Activated gamma-delta T cell (primary cell): ENCODE measurements around the gene TPD52L2.

ENCODE experiments used
- DNase-seq: peaks from one replicate; lab custom pipeline; 2025; lab: John Stamatoyannopoulos, UW
- total RNA-seq, 2 donors: gene quantifications; one replicate each; lab custom pipeline; 2026; lab: John Stamatoyannopoulos, UW

Gene TPD52L2
- total RNA-seq, result 35.6 to 36.8 reads per million in 2 donors

DNA sequence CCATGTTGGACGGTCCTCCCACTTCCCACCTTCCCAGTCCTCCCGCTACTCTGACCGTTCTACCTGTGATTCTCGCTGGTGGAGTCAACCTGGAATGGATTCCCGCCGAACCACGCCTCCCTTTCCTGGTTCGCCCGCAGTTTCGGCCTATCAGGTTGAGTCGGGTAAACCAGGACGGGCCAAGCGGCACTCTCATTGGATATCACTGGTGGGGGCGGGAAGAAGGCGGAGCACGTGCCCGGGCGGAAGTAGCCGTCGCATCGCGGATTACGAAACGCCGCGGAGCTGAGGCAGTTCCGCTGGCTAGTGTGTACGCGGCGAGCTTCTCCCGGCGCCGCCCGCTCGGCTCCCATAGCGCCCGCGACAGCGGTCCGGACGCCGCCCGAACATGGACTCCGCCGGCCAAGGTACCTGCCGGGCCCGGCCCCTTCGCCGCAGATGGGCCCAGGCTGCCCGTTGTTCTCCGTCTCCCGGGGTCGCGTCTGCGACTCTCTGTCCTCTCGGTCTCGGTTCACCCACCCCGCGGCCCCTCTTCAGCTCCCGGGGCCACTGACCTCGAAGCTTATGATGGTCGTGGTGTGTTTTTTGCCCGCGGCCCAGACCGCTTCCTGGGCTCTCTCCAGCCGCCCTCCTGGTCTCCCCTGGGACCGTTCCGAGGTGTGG, at the start of gene TPD52L2:
Gene TPD52L2 (plus strand): TSS at position 293 of the 663 bp plus-strand sequence. CDS start 96 bp downstream, at position 389.
- DNase-seq, result peak; percentile 84

DNA sequence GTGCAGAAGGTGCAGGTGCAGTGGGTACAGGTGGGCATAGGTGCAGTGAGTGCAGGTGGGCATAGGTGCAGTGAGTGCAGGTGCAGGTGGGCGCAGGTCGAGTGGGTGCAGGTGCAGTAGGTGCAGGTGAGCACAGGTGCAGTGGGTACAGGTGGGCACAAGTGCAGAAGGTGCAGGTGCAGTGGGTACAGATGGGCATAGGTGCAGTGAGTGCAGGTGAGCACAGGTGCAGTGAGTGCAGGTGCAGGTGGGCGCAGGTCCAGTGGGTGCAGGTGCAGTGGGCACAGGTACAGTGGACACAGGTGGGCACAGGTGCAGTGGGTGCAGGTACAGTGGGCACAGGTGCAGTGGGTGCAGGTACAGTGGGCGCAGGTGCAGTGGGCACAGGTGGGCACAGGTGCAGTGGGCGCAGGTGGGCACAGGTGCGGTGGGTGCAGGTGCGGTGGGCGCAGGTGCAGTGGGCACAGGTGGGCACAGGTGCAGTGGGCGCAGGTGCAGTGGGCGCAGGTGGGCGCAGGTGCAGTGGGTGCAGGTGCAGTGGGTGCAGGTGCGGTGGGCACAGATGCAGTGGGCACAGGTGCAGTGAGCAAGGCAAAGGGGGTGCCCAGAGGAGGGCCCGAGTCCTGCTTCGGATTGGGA, 49.3 kb upstream of the TPD52L2 start:
- no peak for DNase-seq

DNA sequence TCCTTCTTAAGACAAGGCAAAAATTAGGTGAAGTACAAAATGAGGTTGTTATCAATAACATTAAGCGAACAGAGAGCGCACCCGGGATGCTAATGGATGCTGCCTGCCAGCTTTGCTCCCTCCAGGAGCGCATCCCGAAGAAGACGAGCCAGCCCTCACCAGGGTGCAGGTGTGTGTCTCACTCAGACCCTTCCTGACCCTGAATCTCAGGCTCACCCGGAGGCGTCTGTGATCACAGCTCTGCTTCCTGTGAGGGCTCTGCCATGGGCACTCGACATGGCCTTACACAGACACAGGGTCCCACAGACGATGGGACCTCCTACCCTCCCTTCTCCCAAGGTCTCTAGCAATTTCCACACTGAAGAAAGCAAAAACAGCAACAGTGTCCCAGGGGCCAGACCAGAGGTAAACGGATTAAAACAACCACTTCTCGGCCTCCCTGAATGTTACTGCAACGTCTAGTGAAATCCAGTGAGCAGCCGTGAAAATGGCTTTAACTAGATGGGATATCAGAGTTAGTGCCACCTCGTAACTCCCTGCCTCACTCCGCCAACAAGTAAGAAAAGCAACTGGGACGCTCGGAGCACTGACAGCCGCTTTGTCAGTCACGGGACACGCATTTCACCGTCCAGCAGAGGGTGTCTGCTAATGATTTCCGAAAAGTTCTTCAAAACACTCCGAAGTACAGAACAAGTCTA, 45.7 kb upstream of the TPD52L2 start:
- DNase-seq, result no peak

DNA sequence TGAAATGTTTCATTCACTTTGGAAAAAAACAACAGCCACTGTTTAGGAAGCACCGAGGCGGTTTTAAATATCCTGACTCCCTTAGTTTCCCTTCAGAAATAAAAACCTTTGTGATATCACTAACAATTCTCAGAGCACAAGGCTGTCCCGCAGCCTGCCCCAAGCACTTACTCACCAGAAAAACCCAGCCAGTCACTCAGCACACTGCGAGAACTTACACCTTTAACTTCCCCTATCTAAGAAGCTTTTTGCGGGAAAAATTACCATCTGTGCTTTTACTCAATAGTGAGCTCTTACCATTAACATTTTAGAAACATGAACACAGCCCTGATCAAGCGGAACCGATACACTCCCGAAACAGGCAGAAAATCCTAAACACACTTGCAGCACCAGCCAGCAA, 43.3 kb upstream of the TPD52L2 start:
- no peak for DNase-seq

DNA sequence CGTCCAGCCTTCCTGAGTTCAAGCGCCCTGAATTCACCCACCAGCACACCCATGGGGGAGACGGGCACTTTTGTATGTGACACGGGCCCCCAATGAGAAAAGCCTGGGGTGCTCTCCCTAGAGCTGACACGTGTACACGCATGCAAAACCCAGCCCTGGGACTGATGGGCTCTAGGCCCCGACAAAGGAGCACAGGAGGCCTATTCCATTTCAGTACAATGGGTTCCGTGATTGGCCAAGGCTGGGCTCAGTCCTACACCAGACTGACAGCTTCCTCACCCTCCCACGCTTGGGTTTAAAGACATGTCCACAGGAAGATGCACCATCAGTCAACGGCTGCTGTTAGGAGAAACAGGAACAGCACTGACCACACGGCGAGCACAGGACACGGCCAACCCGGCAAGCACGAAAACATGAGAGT, 42.8 kb upstream of the TPD52L2 start:
- no peak for DNase-seq

DNA sequence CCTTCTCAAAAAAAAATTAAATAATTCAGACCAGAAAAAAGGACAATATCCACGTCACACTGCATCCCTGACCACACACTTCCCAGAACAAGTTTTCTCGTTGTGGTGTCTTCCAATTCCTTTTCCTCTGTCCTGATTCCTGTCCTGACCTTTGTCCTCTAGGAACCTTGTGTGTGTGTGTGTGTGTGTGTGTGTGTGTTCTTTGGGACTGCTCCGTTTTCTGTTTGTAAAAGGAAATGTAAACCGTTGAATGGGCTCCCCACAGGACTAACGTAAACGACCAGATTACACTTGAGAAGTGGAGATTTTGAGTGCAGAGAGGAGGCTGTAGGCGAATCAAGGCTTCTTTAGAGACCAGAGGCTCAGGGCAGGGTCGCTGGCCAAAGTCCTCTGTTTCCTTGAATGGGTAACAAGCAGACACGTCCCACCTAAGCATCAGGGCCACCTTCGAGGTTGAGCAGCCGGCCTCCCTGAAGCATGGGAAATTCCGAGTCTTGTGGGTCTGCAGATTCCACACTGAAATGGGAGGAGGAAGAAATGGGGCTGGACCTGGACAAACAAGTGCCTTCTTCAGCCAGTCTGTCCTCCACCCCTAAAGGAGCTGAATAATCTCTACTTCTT, 41.3 kb upstream of the TPD52L2 start:
- no peak for DNase-seq

DNA sequence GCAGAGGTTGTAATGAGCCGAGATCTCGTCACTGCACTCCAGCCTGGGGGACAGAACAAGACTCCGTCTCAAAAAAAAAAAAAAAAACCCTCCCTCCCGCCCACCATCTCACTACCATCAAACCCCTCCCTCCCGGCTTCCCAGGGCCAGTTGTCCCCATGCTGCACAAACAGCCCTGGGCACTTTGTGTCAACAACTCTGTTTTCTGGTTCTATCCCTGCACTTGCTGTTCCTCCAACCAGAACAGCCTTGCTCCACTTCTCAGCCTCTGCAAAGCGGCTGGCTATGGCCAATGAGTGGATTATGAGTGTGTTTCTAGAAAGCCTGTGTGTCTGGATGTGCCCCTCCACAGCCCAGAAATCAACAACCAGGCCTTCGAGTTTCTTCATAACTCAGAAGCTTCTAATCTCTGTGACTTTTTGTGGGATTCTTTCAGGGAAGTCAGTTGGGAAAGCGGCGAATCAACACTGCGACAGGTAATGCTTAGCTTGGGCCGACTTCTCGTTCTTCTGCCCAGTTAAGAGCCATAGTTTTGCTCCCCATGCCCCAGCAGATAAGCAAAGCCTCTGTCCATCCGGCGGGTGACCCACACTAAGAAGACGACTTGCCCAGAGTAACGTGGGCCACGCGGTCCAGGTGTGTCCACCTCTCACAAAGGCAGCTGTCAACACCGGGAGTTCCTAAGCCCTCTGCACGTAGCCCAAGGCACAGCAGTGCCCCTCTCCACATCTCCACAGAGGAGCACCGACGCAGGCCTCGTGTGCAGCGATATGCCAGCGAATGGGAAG, 39.5 kb upstream of the TPD52L2 start:
- DNase-seq, result no peak

DNA sequence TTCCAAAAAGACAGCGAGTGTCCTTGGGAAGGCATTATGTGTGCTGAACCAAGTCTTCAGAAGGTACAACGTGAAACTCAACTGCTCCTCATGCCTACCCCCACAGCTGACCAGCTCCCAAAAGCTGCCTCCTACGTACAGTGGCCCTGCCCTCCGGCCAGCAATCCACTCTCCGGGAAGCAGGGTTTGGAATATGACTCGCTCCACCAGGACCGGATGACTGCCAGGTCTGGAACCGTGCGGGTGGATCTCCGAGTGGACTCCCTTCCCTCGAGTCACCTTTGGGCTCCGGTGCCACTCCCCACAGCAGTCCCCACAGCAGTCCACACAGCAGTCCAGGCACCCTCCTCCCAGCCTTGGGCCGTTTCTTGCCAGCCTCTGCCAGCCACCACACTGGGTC, 38.3 kb upstream of the TPD52L2 start:
- no peak for DNase-seq

DNA sequence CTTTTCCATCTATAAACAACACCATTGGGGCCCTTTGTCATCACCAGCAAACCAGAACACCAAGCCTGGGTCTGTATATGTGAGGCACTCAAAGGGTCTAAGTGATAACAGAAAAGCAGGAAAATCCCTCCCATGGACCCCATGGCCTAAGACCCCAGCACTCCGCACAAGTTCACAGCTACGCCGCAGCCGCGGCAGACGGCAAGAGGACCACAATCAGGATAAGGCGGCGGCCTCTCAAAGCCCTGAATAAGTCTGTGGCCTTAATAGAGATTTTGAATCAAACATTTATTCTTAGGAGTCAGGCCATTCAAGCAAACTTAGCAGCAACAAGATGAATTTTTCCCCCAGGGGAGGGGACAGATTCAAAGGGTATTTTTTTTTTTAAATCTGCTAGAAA, 36.9 kb upstream of the TPD52L2 start:
- no peak for DNase-seq

DNA sequence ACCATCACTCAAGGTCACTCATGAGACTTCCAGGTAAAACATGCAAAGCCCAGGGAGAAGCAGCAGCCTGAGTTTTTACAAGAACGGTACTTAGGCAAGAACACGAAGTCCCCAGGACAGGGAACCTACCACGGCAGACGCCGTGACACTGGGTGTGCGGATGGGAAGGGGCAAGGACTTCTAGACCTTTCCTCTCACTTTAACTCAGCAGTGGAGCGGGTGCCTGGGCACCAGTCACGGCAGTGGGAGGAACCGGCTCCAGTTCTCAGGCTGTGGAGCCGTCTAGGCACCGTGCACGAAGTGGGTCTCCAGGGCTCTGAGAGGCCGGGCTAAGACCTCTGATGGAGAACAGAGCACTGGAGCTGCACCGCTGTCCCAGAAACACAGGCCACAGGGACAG, 36.5 kb upstream of the TPD52L2 start:
- DNase-seq, result no peak

DNA sequence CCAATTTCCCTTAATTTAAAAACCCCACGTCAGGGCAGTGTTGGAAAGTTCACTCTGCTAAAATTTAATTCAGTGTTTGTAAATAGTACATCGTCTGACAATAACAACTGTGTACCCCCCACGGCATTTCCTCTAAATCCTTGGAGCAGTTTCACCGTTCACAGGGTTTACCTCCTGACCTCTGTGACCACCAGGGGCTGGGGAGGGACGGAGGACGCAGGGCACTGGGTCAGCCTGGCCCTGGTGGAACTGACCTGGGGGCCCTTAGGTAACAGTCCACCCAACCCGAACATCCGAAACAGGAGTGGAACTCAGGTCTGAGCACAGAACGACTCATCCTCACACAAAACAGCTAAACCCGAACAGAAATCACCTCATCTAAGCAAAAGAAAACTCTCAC, 36.1 kb upstream of the TPD52L2 start:
- DNase-seq, result no peak

DNA sequence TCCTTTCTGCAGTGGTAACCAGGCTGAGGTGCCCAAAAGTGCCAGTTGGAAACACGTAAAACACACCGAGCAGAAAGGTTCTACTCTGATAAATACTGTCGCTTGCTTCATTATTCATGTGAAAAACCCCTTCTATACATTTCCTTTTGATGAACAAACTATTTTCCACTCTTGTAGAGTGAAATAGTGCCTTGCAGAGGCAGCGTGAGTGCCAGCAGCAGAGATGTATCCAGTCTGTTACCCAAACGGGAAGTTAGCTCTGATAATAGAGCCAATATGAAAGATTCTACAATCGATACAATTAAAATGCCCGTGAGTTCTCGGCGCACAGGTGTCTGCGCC, 35.5 kb upstream of the TPD52L2 start:
- no peak for DNase-seq

DNA sequence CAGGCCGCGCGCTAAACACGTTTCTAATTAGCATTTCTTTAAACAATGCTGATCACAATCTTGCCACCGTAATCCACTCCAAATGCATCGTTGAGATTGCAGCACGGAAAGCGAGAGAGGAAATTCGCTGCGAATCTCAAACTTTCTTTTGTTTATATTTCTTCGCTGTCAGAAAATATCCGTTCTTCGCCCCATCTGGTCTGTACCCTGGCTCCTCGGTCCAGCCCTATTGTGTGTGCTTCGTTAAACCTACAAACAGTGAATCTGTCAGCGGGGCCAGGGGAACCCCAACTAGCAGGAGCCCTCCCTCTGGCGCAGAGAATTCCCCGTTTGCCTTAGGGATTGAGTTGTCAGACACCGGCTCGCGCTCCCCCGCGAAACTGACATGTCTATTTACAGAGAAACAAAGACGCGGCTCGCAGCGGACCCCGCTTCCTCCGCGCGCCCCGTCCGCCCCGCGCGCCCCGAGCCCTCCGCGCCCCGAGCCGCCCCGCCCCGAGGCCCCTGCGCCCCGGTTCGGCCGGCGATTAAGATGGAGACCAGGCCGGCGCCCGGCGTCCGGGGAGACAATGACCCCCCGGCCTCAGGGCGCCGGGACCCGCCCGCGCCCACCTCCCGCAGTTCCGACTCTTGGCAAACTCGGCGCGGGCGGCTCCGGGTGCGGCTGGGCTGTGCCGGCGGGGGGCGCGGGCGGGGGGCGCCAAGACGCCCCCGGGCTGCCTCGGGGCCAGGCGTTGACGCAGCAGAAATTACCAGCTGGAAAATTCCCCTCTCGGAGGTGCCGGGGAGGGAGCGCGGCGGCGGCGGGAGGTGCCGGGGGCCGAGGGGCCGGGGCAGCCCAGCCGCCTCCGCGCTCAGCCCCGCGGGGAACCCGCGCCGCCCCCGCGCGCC, 34.9 kb upstream of the TPD52L2 start:
- DNase-seq, result no peak

DNA sequence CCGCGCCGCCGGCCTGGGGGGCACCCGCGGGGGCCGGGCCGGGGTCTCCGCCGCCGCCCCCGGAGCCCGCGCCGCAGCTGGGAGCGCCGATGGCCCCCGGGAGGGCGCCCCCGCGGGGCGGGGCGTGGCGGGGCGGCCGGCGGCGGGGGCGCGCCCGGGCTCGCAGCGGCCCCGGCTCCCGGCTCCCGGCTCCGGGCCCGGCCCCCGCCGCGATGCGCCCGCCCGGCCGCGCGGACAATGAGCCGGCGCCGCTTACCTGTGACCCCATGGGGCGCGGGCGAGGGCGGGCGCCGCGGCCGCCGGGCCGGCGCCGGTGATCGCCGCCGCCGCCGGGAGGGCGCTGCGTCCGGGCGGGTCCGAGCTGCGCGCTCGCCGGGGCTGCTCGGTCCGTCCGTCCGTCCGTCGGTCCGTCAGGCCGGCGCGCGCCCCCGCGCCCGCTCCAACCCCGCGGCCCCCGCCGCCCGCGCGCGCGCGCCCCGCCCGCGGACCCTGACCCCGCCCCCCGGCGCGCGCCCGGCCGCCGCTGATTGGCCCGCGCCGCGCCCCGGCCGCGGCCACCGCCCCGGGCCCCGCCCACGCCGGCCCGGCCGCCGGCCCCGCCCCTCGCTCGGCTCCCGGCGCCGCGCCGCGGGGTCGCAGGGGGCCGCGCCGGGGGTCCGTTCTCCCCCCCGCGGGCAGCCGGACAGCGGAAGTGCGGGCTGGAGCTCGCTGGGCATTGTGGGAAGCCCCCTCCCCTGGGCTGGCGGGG, 34.1 kb upstream of the TPD52L2 start, which contains the start of gene ZBTB46:
Gene ZBTB46 (minus strand): TSS at position 424 of the 748 bp plus-strand sequence. CDS start 40,507 bp downstream, outside the sequence.
- DNase-seq, result no peak

DNA sequence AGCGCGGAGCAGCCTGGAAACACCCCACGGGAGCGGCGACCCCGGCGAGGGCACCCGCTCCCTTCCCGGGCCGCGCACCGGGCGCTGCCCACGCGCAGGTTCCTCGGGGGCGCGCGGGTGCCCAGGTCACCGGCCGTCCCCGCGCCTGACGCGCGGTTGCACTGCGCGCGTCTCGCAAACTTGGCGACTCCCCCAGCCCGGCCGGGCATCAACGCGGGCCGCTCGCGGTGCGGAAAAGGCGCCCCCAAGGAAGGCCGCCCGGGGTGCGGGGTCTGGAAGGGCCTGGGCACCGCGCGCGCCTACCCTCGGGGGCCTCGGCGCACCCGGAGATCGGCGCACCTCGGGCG, 33.5 kb upstream of the TPD52L2 start:
- DNase-seq, result no peak

DNA sequence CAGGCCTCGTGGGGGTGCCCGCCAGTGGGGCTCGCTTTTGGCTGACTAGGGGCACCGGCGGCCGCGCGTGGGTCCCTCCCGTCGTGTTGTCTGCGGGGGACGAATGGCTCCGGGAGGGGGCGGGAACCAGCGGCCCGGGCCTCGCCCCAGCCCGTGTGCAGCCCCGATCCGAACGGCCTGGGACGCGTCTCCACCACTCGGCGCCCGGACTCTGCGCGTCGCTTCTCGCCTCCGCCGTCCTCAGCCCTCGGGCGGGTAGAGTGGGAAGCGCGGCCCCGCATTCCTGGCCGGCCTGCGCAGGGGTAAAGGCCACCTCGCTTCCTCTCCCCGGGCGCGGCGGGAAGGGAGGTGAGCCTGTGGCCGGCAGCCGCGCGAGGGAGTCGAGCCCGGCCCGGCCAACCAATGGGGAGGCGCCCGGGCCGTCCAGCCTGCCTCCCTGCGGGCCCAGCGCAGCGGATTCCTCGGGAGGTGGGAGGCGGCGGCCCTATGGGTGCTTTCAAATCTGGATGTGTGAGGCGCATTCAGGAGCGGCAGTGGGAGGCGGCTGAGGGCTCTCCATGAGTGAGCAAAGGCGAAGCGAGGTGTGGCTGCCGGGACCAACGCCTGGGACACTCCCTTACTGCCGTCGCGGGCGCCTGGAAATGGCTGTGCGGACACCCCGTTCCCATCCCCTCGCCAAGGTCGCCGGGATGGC, 32.9 kb upstream of the TPD52L2 start:
- DNase-seq, result no peak

DNA sequence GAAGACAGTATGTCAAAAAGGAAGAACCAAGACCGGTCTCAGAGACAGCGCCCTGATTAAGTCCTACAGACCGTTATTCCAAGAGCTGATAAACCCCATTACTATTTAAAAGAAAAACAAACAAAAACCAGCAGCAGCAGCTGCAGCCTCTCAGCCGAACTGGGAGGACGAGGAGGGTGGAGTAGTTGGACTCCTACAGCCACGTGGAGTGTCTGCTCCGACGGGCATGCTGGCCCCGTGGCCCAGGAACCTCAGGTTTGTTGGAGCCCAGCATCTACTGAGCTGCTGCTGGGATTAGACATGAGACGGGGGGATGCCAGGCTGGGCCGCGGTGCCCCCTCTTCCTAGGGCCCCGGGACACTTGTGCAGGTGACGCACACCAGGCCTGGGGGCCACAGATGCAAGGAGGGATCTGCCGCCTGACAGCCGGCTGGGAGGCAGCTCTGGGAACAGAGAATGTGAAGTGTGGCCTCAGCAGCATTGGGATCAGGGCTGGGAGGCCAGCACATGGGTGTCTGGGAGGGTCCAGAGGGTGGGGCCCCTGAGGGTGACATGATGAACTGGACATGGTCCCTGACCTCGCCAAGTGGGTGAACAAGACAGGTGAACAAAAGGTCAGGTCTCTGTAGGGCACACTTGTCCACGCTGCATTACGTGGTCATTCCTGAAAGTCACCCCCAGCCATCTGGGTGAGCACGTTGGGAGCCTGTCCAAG, 31.1 kb upstream of the TPD52L2 start:
- no peak for DNase-seq

DNA sequence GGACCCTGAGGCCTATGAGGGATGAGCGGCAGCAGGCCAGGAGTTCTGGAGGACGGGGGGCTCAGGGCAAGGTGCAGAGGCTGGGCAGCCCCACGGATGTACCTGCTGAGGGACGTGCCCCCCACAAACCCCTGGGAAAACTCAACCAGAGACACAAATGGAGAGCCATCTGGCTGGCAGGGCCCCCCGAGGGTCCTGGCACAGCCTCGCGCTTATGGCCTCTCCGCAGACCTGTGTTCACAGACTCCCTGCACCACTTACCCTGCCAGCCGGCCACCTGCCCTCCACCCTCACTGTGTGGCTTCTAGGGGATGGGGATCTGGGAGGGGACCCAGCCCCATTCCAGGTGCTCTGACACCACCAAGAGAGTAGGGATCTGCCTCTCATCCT, 30.6 kb upstream of the TPD52L2 start:
- no peak for DNase-seq
